DOHH2 (cell line): Measurements from ENCODE around the gene LAMC3.

ENCODE experiments used
- H3F3A ChIP-seq: fragments of 200-600 bp; sonication (generic), shearing (Covaris generic); 2 replicates; pipeline ENCODE4 v1.6.0; 2016; ENCODE audit warnings: antibody characterized with exemption, mild to moderate bottlenecking; ENCODE audit not compliant: control insufficient read depth, insufficient read depth
- H3K27ac ChIP-seq: fragments of 200-600 bp; sonication (generic); 2 replicates; pipeline ENCODE4 v1.5.1; 2014; ENCODE audit warnings: low read depth, mild to moderate bottlenecking, low read length, moderate library complexity
- H3K27me3 ChIP-seq: fragments of 200-600 bp; sonication (generic); 2 replicates; pipeline ENCODE4 v1.6.1; 2014; ENCODE audit warnings: mild to moderate bottlenecking, low read length, mixed read lengths; ENCODE audit not compliant: control insufficient read depth
- H3K36me3 ChIP-seq: fragments of 200-600 bp; sonication (generic); 2 replicates; pipeline ENCODE4 v1.6.1; 2014; ENCODE audit warnings: mild to moderate bottlenecking, low read length, moderate library complexity, mixed read lengths; ENCODE audit not compliant: control insufficient read depth
- H3K4me1 ChIP-seq: fragments of 200-600 bp; sonication (generic); 2 replicates; pipeline ENCODE4 v1.6.1; 2014; ENCODE audit warnings: mild to moderate bottlenecking, low read length, mixed read lengths; ENCODE audit not compliant: control insufficient read depth
- H3K4me2 ChIP-seq: fragments of 200-600 bp; sonication (generic); 2 replicates; pipeline ENCODE4 v1.6.0; 2014; ENCODE audit warnings: mild to moderate bottlenecking, low read length, moderate library complexity
- H3K4me3 ChIP-seq: fragments of 200-600 bp; sonication (generic); 2 replicates; pipeline ENCODE4 v1.5.1; 2014; ENCODE audit warnings: mild to moderate bottlenecking, low read length, mixed read lengths
- H3K79me2 ChIP-seq: fragments of 200-600 bp; sonication (generic); 2 replicates; pipeline ENCODE4 v1.6.1; 2014; ENCODE audit warnings: mild to moderate bottlenecking, low read length, mixed read lengths; ENCODE audit not compliant: control insufficient read depth
- H3K9me2 ChIP-seq: fragments of 200-600 bp; sonication (generic); replicated peaks from 2 replicates; pipeline ENCODE4 v1.6.1; 2014; ENCODE audit warnings: mild to moderate bottlenecking, low read length, mixed read lengths; ENCODE audit not compliant: control insufficient read depth
- H3K9me3 ChIP-seq: fragments of 200-600 bp; sonication (generic); 2 replicates; pipeline ENCODE4 v1.6.1; 2014; ENCODE audit warnings: antibody characterized with exemption, low read length, mixed read lengths; ENCODE audit not compliant: control insufficient read depth, insufficient read depth
- H4K20me1 ChIP-seq: fragments of 200-600 bp; sonication (generic); 2 replicates; pipeline ENCODE4 v1.6.0; 2014; ENCODE audit warnings: low read depth, mild to moderate bottlenecking, antibody characterized with exemption, low read length, moderate library complexity; ENCODE audit not compliant: control insufficient read depth, insufficient read depth
- CTCF ChIP-seq: fragments of 200-600 bp; sonication (generic); IDR thresholded peaks from one replicate; pipeline ENCODE4 v1.5.1; 2014; ENCODE audit warnings: antibody characterized with exemption, mild to moderate bottlenecking, low read depth, low read length; ENCODE audit not compliant: poor library complexity, severe bottlenecking
- EZH2phosphoT487 ChIP-seq: fragments of 200-600 bp; sonication (generic); IDR thresholded peaks from 2 replicates; pipeline ENCODE4 v1.6.1; 2017; ENCODE audit warnings: borderline replicate concordance, mild to moderate bottlenecking, antibody characterized with exemption, low read length, moderate library complexity, mixed read lengths

Gene LAMC3

GRCh38 chr9:131010482-131011273 lies 1.7 kb downstream of the LAMC3 start:
- no peak overlapping the region for H3K27ac ChIP-seq
- H3K79me2 ChIP-seq = no peaks in the 10 kb centered on the region
- no peaks in the 10 kb centered on the region for H3K27me3 ChIP-seq
- H3K4me1 ChIP-seq = peaks cover 8% of the 10 kb centered on the region
- H3K9me2 ChIP-seq = no peaks in the 10 kb centered on the region
- TF ChIP-seq CTCF = no peak
- no peak for TF ChIP-seq EZH2phosphoT487
- H3K9me3 ChIP-seq = no peaks in the 10 kb centered on the region
- no peaks in the 10 kb centered on the region for H3F3A ChIP-seq
- H4K20me1 ChIP-seq = no peaks in the 10 kb centered on the region
- H3K4me3 ChIP-seq = no peak overlapping the region
- no peaks in the 10 kb centered on the region for H3K36me3 ChIP-seq
- H3K4me2 ChIP-seq = no peak overlapping the region

- Histone ChIP-seq H4K20me1 (no peaks in the 10 kb centered on the region), H3K27ac (no peak overlapping the region), H3K79me2 (no peaks in the 10 kb centered on the region), H3K9me3 (no peaks in the 10 kb centered on the region), H3K4me1 (peaks cover 8% of the 10 kb centered on the region), H3K9me2 (no peaks in the 10 kb centered on the region), H3F3A (no peaks in the 10 kb centered on the region), H3K4me3 (no peak overlapping the region), H3K36me3 (no peaks in the 10 kb centered on the region), H3K27me3 (no peaks in the 10 kb centered on the region), H3K4me2 (no peak overlapping the region)
- TF ChIP-seq EZH2phosphoT487 (no peak), CTCF (no peak)
Measured at GRCh38 chr9:131011274-131012022, 2.5 kb downstream of the LAMC3 start.

DNA sequence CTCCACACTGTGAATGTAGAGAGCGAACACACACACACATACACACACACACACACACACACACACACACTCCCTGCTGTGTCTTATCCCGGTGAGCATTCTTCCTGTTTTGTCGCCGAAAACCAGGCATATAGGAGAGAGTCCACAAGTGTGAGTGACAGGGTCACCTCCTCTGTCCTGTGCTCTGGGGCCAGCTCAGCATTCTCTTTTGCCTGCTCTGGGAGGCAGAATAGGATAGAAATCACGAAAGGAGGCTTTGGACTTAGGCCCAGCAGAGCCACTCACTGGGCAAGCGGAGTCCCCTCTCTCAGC lies 3.0 kb downstream of the LAMC3 start:
- Histone ChIP-seq H3K4me2 (no peak overlapping the region), H3K4me1 (peaks cover 8% of the 10 kb centered on the region), H3K79me2 (no peaks in the 10 kb centered on the region), H3K9me3 (no peaks in the 10 kb centered on the region), H3K36me3 (no peaks in the 10 kb centered on the region), H4K20me1 (no peaks in the 10 kb centered on the region), H3K27ac (no peak overlapping the region), H3K9me2 (no peaks in the 10 kb centered on the region), H3K27me3 (no peaks in the 10 kb centered on the region), H3F3A (no peaks in the 10 kb centered on the region), H3K4me3 (no peak overlapping the region)
- TF ChIP-seq CTCF (no peak), EZH2phosphoT487 (no peak)
